SK-N-SH (cell line): Measurements from ENCODE around the gene CLIC1. TPM values are rescaled to one million over a fixed set of nuclear protein-coding genes. Genes with fewer than 3 reads are reported as not detected.

ENCODE experiments used
- CTCF ChIA-PET: fragments of 300-600, 350-600 bp; formaldehyde crosslinking; extraction: SDS; loops from one replicate; lab custom pipeline; 2021; lab: Yijun Ruan, JAX
- POLR2A ChIA-PET: fragments of 350-600 bp; sonication (Branson Sonifier 250); formaldehyde crosslinking; extraction: SDS; loops from one replicate; lab custom pipeline; 2020; ENCODE audit warnings: antibody characterized with exemption, inconsistent platforms; lab: Yijun Ruan, JAX
- DNase-seq: peaks from one replicate; pipeline ENCODE4 v3.0.0; 2012
- H2AFZ ChIP-seq: fragments of 200-600 bp; sonication (generic); 2 replicates; pipeline ENCODE4 v1.8.1; 2016; ENCODE audit warnings: antibody characterized with exemption, mild to moderate bottlenecking, low read depth
- H3F3A ChIP-seq: fragments of 200-600 bp; sonication (generic); replicated peaks from 2 replicates; pipeline ENCODE3; 2016; ENCODE audit warnings: antibody characterized with exemption, mild to moderate bottlenecking; ENCODE audit not compliant: insufficient read depth
- H3K27ac ChIP-seq, 2 experiments: fragments of 200-500 bp in 1 of 2; fragments of 200-600 bp in 1 of 2; sonication (Bioruptor generic) in 1 of 2; sonication (generic), shearing (Covaris generic) in 1 of 2; 2 replicates each; pipeline versions ENCODE4 v1.5.1 to v1.6.1; 2014 to 2016; ENCODE audit warnings: low read depth in 2 of 2, inconsistent platforms in 1 of 2, low read length in 1 of 2, mild to moderate bottlenecking in 1 of 2, mixed read lengths in 1 of 2
- H3K27me3 ChIP-seq: fragments of 200-600 bp; sonication (generic), shearing (Covaris generic); 2 replicates; pipeline ENCODE4 v1.6.1; 2016; ENCODE audit warnings: mixed run types; ENCODE audit not compliant: insufficient read depth
- H3K36me3 ChIP-seq, 2 experiments: fragments of 200-500 bp in 1 of 2; fragments of 200-600 bp in 1 of 2; sonication (Bioruptor generic) in 1 of 2; sonication (generic) in 1 of 2; replicated peaks in 1 of 2; 2 replicates each; pipeline versions ENCODE3 to v1.5.1; 2014 to 2016; ENCODE audit warnings: low read length in 1 of 2, mild to moderate bottlenecking in 1 of 2; ENCODE audit not compliant: insufficient read depth in 2 of 2, control insufficient read depth in 1 of 2
- H3K4me1 ChIP-seq, 2 experiments: fragments of 200-500 bp in 1 of 2; fragments of 200-600 bp in 1 of 2; sonication (Bioruptor generic) in 1 of 2; sonication (generic), shearing (Covaris generic) in 1 of 2; 2 replicates each; pipeline versions ENCODE4 v1.5.1 to v1.6.1; 2014 to 2016; ENCODE audit warnings: low read depth in 1 of 2, low read length in 1 of 2, mixed run types in 1 of 2; ENCODE audit not compliant: insufficient read depth in 2 of 2, control insufficient read depth in 1 of 2
- H3K4me2 ChIP-seq: fragments of 200-600 bp; sonication (generic), shearing (Covaris generic); 2 replicates; pipeline ENCODE4 v1.6.1; 2017; ENCODE audit warnings: mixed run types
- H3K4me3 ChIP-seq, 2 experiments: fragments of 200-500 bp in 1 of 2; fragments of 200-600 bp in 1 of 2; sonication (Bioruptor generic) in 1 of 2; sonication (generic), shearing (Covaris generic) in 1 of 2; 2 replicates each; pipeline versions ENCODE4 v1.5.1 to v1.8.1; 2014 to 2016; ENCODE audit warnings: low read depth in 2 of 2, inconsistent platforms in 1 of 2, low read length in 1 of 2, mild to moderate bottlenecking in 1 of 2, mixed read lengths in 1 of 2, moderate library complexity in 1 of 2
- H3K79me2 ChIP-seq: fragments of 200-600 bp; sonication (generic); 2 replicates; pipeline ENCODE4 v1.8.1; 2017; ENCODE audit warnings: mild to moderate bottlenecking; ENCODE audit not compliant: insufficient read depth
- H3K9ac ChIP-seq: fragments of 200-600 bp; sonication (generic); 2 replicates; pipeline ENCODE4 v1.6.1; 2017; ENCODE audit warnings: mixed run types
- H3K9me2 ChIP-seq: fragments of 200-600 bp; sonication (generic); 2 replicates; pipeline ENCODE4 v1.6.1; 2017; ENCODE audit warnings: mixed run types
- H3K9me3 ChIP-seq: fragments of 200-600 bp; sonication (generic); 2 replicates; pipeline ENCODE4 v1.6.1; 2017; ENCODE audit warnings: mixed run types, mild to moderate bottlenecking, moderate library complexity
- H4K20me1 ChIP-seq: fragments of 200-600 bp; sonication (generic); 2 replicates; pipeline ENCODE4 v1.6.1; 2017; ENCODE audit warnings: mild to moderate bottlenecking, mixed run types; ENCODE audit not compliant: insufficient read depth
- EP300 ChIP-seq, 2 experiments: IDR thresholded peaks; 2 replicates each; pipeline versions ENCODE4 v1.4.0 to v1.6.1; 2012; ENCODE audit warnings: borderline replicate concordance in 1 of 2, low read depth in 1 of 2, low read length in 1 of 2
- EZH2phosphoT487 ChIP-seq: fragments of 200-600 bp; sonication (generic); IDR thresholded peaks from 2 replicates; pipeline ENCODE4 v1.6.1; 2017; ENCODE audit warnings: low read depth, mixed run types, mild to moderate bottlenecking, antibody characterized with exemption, moderate library complexity, borderline replicate concordance
- FOSL2 ChIP-seq: IDR thresholded peaks from 2 replicates; pipeline ENCODE4 v1.4.0; 2012; ENCODE audit warnings: low read depth, mild to moderate bottlenecking, moderate library complexity, borderline replicate concordance
- FOXM1 ChIP-seq: IDR thresholded peaks from 2 replicates; pipeline ENCODE4 v1.4.0; 2012; ENCODE audit warnings: low read depth, mild to moderate bottlenecking
- GABPA ChIP-seq: IDR thresholded peaks from 2 replicates; pipeline ENCODE4 v1.4.0; 2012; ENCODE audit warnings: low read depth, mild to moderate bottlenecking
- GATA2 ChIP-seq: sonication (generic); formaldehyde crosslinking; IDR thresholded peaks from 2 replicates; pipeline ENCODE4 v1.5.0; 2020; ENCODE audit warnings: mild to moderate bottlenecking, missing genetic modification reagents
- JUND ChIP-seq: IDR thresholded peaks from 2 replicates; pipeline ENCODE4 v1.4.0; 2012
- MAX ChIP-seq: IDR thresholded peaks from 2 replicates; pipeline ENCODE4 v1.4.0; 2012; ENCODE audit warnings: low read depth
- MEF2A ChIP-seq: IDR thresholded peaks from 2 replicates; pipeline ENCODE4 v1.4.0; 2012; ENCODE audit warnings: low read depth, borderline replicate concordance
- MXI1 ChIP-seq: IDR thresholded peaks from 2 replicates; pipeline ENCODE4 v1.6.1; 2012; ENCODE audit warnings: mild to moderate bottlenecking, low read depth, low read length, improper control_type of control experiment
- NRF1 ChIP-seq: IDR thresholded peaks from 2 replicates; pipeline ENCODE4 v1.6.1; 2012; ENCODE audit warnings: low read depth, mild to moderate bottlenecking, low read length
- RCOR1 ChIP-seq: fragments of 150-350 bp; IDR thresholded peaks from 2 replicates; pipeline ENCODE4 v1.6.1; 2017; ENCODE audit warnings: antibody characterized with exemption, low read length
- RFX5 ChIP-seq: IDR thresholded peaks from 2 replicates; pipeline ENCODE4 v1.6.1; 2012; ENCODE audit warnings: mild to moderate bottlenecking, improper control_type of control experiment, low read length
- RXRA ChIP-seq: IDR thresholded peaks from 2 replicates; pipeline ENCODE4 v1.4.0; 2012; ENCODE audit warnings: low read depth, mild to moderate bottlenecking, borderline replicate concordance
- SIN3A ChIP-seq: IDR thresholded peaks from 2 replicates; pipeline ENCODE4 v1.6.1; 2012; ENCODE audit warnings: low read depth, mild to moderate bottlenecking, low read length, moderate library complexity, borderline replicate concordance
- TCF12 ChIP-seq: IDR thresholded peaks from 2 replicates; pipeline ENCODE4 v1.4.0; 2012
- USF1 ChIP-seq: IDR thresholded peaks from 2 replicates; pipeline ENCODE4 v1.4.0; 2012; ENCODE audit warnings: low read depth, borderline replicate concordance
- WGBS: methylation state at CpG from one replicate; pipeline ENCODE4 v1.1.6; 2017; ENCODE audit warnings: low lambda C conversion rate; 5-methylcytosine and 5-hydroxymethylcytosine counted together
- polyA plus RNA-seq, 3 experiments: library from polyadenylated mRNA; depleted of rRNA; stranded (reverse); fragments of >200 nt; gene quantifications; 2 replicates each; pipeline ENCODE4 v1.2.3, GENCODE V29; 2012
- TF ChIP-seq, protein P1 (sequence below): fragments of 150-350 bp; IDR thresholded peaks from 2 replicates; pipeline ENCODE4 v1.6.1; 2017; ENCODE audit warnings: antibody characterized with exemption, low read length, low read depth, borderline replicate concordance
- TF ChIP-seq, protein P2 (sequence below): fragments of 150-350 bp; IDR thresholded peaks from 2 replicates; pipeline ENCODE4 v1.6.1; 2016; ENCODE audit warnings: mild to moderate bottlenecking, low read depth, low read length

Gene CLIC1
- polyA plus RNA-seq, 1 of the 3 experiments (the other 2 are of a cell fraction): 520 TPM

- Histone ChIP-seq H3K4me2 (no peak overlapping the region), H3K27me3 (no peaks in the 10 kb centered on the region), H3K9me2 (no peaks in the 10 kb centered on the region), H3K36me3 (no peaks in the 10 kb centered on the region), H3K9me3 (no peaks in the 10 kb centered on the region), H3K4me1 (no peaks in the 10 kb centered on the region), H3K9ac (no peak overlapping the region), H3F3A (peaks cover 3% of the 10 kb centered on the region), H4K20me1 (no peaks in the 10 kb centered on the region), H3K4me3 (no peak overlapping the region), H3K27ac (no peak overlapping the region), H2AFZ (no peak overlapping the region), H3K79me2 (no peaks in the 10 kb centered on the region)
- 67% methylated on average over 5 of the region's 5 CpGs for WGBS
- DNase-seq: no peak
- POLR2A ChIA-PET: no interaction called here
- CTCF ChIA-PET: interaction anchor here (1.0 kb wide), 1 partner anchor 9 kb away, joined by 4 read pairs; no protein-coding TSS in a partner anchor
- TF ChIP-seq, protein P1, sequence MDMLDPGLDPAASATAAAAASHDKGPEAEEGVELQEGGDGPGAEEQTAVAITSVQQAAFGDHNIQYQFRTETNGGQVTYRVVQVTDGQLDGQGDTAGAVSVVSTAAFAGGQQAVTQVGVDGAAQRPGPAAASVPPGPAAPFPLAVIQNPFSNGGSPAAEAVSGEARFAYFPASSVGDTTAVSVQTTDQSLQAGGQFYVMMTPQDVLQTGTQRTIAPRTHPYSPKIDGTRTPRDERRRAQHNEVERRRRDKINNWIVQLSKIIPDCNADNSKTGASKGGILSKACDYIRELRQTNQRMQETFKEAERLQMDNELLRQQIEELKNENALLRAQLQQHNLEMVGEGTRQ: no peak
- TF ChIP-seq USF1: no peak
- no peak for TF ChIP-seq MXI1
- TF ChIP-seq GABPA: no peak
- TF ChIP-seq, protein P2, sequence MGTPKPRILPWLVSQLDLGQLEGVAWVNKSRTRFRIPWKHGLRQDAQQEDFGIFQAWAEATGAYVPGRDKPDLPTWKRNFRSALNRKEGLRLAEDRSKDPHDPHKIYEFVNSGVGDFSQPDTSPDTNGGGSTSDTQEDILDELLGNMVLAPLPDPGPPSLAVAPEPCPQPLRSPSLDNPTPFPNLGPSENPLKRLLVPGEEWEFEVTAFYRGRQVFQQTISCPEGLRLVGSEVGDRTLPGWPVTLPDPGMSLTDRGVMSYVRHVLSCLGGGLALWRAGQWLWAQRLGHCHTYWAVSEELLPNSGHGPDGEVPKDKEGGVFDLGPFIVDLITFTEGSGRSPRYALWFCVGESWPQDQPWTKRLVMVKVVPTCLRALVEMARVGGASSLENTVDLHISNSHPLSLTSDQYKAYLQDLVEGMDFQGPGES: no peak
- TF ChIP-seq FOSL2: no peak
Measured at GRCh38 chr6:31720196-31720770, 16.0 kb downstream of the CLIC1 start.

DNA sequence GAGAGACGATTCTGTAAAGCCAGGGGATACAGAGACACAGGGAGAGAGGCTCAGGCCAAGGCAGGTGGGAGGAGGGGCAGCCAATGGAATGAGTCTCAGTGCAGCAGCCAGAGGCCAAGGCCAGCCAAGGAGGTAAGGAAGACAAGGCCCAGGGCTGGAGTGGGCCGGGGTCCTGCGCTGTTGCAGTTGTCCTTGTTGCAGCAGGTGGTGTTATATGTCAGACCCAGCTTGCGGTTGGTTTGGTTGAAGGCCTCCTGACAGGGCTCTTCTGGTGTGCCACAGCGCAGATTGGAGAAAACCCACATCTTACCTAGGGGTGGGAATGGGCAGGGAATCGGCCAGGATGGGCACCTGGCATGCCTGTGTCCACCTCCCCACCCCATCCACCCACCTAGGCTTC is 17.3 kb downstream of the CLIC1 start:
- TF ChIP-seq SIN3A (no peak), RXRA (no peak), GATA2 (CRISPR knock-in tag) (no peak), EP300 (IDR thresholded peaks at IDR 0.05; ENCODE audit: borderline replicate concordance in 1 of 2, low read depth in 1 of 2, low read length in 1 of 2) (no peak), TCF12 (no peak), EZH2phosphoT487 (no peak), MEF2A (no peak), MAX (no peak), NRF1 (no peak), JUND (no peak), RCOR1 (no peak), FOXM1 (no peak), RFX5 (no peak)
- TF ChIP-seq, protein P1: no peak
- H4K20me1 ChIP-seq: no peaks in the 10 kb centered on the region
- no peak overlapping the region for H2AFZ ChIP-seq
- H3K4me3 ChIP-seq: no peak overlapping the region
- no peaks in the 10 kb centered on the region for H3K9me2 ChIP-seq
- no peaks in the 10 kb centered on the region for H3K36me3 ChIP-seq
- H3K4me1 ChIP-seq: no peaks in the 10 kb centered on the region
- ChIA-PET POLR2A (interaction anchor here (1.0 kb wide), 1 partner anchor 111 kb away, joined by 3 read pairs; no protein-coding TSS in a partner anchor), CTCF (interaction anchor here (0.6 to 0.9 kb wide), 2 partner anchors 11 to 71 kb away, joined by 3 to 4 read pairs; partner anchors contain the start of gene DDAH2)
- DNase-seq: no peak
- no peak overlapping the region for H3K9ac ChIP-seq
- H3F3A ChIP-seq: peaks cover 3% of the 10 kb centered on the region
- H3K27ac ChIP-seq: no peak overlapping the region
- no peaks in the 10 kb centered on the region for H3K79me2 ChIP-seq
- no peaks in the 10 kb centered on the region for H3K27me3 ChIP-seq
- no peaks in the 10 kb centered on the region for H3K9me3 ChIP-seq
- H3K4me2 ChIP-seq: no peak overlapping the region
- 40% methylated on average over 2 of the region's 6 CpGs for WGBS
